ENCODE measurements around the gene IGSF5. TPM values are rescaled to one million over a fixed set of nuclear protein-coding genes. Genes with fewer than 3 reads are reported as not detected.

The IGSF5 gene
- total RNA-seq, 1 experiment from 2014 or later = not detected

- H3K27ac ChIP-seq (ENCODE audit: low read length) = no peak overlapping the region
Measured at GRCh38 chr21:39840373-39841097, 95.6 kb downstream of the IGSF5 start.

GRCh38 chr21:39842741-39843459 is 97.9 kb downstream of the IGSF5 start:
- BruUV-seq (replicated peaks) = no TSS peak

More at GRCh38 chr21:39840373-39841097, 95.6 kb downstream of the IGSF5 start:
- TF ChIP-seq EZH2 (IDR thresholded peaks at IDR 0.05; ENCODE audit: low read length, unreplicated experiment) (no peak), EZH2phosphoT487 (IDR thresholded peaks at IDR 0.05; ENCODE audit: borderline replicate concordance, low read length) (no peak)
- TF ChIP-seq, protein P1, sequence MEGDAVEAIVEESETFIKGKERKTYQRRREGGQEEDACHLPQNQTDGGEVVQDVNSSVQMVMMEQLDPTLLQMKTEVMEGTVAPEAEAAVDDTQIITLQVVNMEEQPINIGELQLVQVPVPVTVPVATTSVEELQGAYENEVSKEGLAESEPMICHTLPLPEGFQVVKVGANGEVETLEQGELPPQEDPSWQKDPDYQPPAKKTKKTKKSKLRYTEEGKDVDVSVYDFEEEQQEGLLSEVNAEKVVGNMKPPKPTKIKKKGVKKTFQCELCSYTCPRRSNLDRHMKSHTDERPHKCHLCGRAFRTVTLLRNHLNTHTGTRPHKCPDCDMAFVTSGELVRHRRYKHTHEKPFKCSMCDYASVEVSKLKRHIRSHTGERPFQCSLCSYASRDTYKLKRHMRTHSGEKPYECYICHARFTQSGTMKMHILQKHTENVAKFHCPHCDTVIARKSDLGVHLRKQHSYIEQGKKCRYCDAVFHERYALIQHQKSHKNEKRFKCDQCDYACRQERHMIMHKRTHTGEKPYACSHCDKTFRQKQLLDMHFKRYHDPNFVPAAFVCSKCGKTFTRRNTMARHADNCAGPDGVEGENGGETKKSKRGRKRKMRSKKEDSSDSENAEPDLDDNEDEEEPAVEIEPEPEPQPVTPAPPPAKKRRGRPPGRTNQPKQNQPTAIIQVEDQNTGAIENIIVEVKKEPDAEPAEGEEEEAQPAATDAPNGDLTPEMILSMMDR (conservative IDR thresholded peaks at IDR 0.05; ENCODE audit: low read depth, low read length) = no peak
- BruUV-seq (replicated peaks) = no TSS peak
- DNase-seq = no peak
- intact Hi-C loops (cut with micrococcal nuclease) = no loop called here
- Histone ChIP-seq H3K4me1 (ENCODE audit: insufficient read depth, low read length) (no peaks in the 10 kb centered on the region), H3K9ac (ENCODE audit: low read length) (no peak overlapping the region), H3F3A (ENCODE audit: low read length, unreplicated experiment) (no peaks in the 10 kb centered on the region), H2AFZ (ENCODE audit: low read length) (no peak overlapping the region), H4K20me1 (ENCODE audit: low read length) (no peaks in the 10 kb centered on the region), H3K4me2 (ENCODE audit: low read length) (no peak overlapping the region), H3K4me3 (ENCODE audit: low read length) (no peak overlapping the region), H3K9me2 (replicated peaks; ENCODE audit: low read length) (no peaks in the 10 kb centered on the region), H3K36me3 (ENCODE audit: low read depth, low read length) (no peaks in the 10 kb centered on the region), H3K27me3 (ENCODE audit: low read length) (no peaks in the 10 kb centered on the region), H3K9me3 (ENCODE audit: low read length) (no peaks in the 10 kb centered on the region), H3K79me2 (ENCODE audit: low read length) (no peaks in the 10 kb centered on the region)
- POLR2A ChIA-PET (ENCODE audit: unreplicated experiment) = no interaction called here
- no peak for ATAC-seq
- CTCF ChIA-PET = no interaction called here

More at GRCh38 chr21:39842741-39843459, 97.9 kb downstream of the IGSF5 start:
- Histone ChIP-seq H3K36me3 (ENCODE audit: low read depth, low read length) (no peaks in the 10 kb centered on the region), H3K9me2 (replicated peaks; ENCODE audit: low read length) (no peaks in the 10 kb centered on the region), H3K4me2 (ENCODE audit: low read length) (no peak overlapping the region), H3K9me3 (ENCODE audit: low read length) (no peaks in the 10 kb centered on the region), H4K20me1 (ENCODE audit: low read length) (no peaks in the 10 kb centered on the region), H3K27me3 (ENCODE audit: low read length) (peaks cover 5% of the 10 kb centered on the region; the same call in 1 of the 2 replicates), H3K9ac (ENCODE audit: low read length) (no peak overlapping the region), H3F3A (ENCODE audit: low read length, unreplicated experiment) (no peaks in the 10 kb centered on the region), H3K27ac (ENCODE audit: low read length) (no peak overlapping the region), H2AFZ (ENCODE audit: low read length) (no peak overlapping the region), H3K4me1 (ENCODE audit: insufficient read depth, low read length) (no peaks in the 10 kb centered on the region), H3K4me3 (ENCODE audit: low read length) (no peak overlapping the region), H3K79me2 (ENCODE audit: low read length) (no peaks in the 10 kb centered on the region)
- ATAC-seq (no peak), DNase-seq (no peak)
- CTCF ChIA-PET = no interaction called here
- TF ChIP-seq, protein P1 (conservative IDR thresholded peaks at IDR 0.05; ENCODE audit: low read depth, low read length) = no peak
- TF ChIP-seq EZH2 (IDR thresholded peaks at IDR 0.05; ENCODE audit: low read length, unreplicated experiment) = no peak
- TF ChIP-seq EZH2phosphoT487 (IDR thresholded peaks at IDR 0.05; ENCODE audit: borderline replicate concordance, low read length) = no peak
- intact Hi-C loops (cut with micrococcal nuclease) = no loop called here
- POLR2A ChIA-PET (ENCODE audit: unreplicated experiment) = no interaction called here
